Measurements from ENCODE around the gene GJB3.

- TF ChIP-seq CTCF (IDR thresholded peaks at IDR 0.05): no peak
- TF ChIP-seq POLR2AphosphoS5 (IDR thresholded peaks at IDR 0.05; ENCODE audit: insufficient read depth in 1 of 2, low read depth in 1 of 2): no peak
- no peak for TF ChIP-seq POLR2A (IDR thresholded peaks at IDR 0.05)
These were observed 4.3 kb downstream of the GJB3 start for GRCh38 chr1:34785231-34785874.

All from vagina (tissue), 2 donors.